H1 (cell line): ENCODE results near the gene CNTN5. TPM values are rescaled to one million over a fixed set of nuclear protein-coding genes. Genes with fewer than 3 reads are reported as not detected.
A peak's percentile ranks its signal among the peaks of the same experiment; 100 is the strongest.

Source experiments
- CTCF ChIA-PET: fragments of 300-600 bp; sonication (Branson Sonifier 250); formaldehyde crosslinking; loops from one replicate; lab custom pipeline; 2021; ENCODE audit not compliant: partially characterized antibody; lab: Charles Lee
- POLR2A ChIA-PET: fragments of 300-600 bp; sonication (Branson Sonifier 250); formaldehyde crosslinking; loops from one replicate; lab custom pipeline; 2021; ENCODE audit warnings: inconsistent platforms; ENCODE audit not compliant: partially characterized antibody; lab: Charles Lee
- DNase-seq, 2 experiments: peaks; one replicate each; pipeline versions ENCODE4 v3.0.0 to v3.0.0-alpha.2; 2010 to 2022; ENCODE audit warnings: low spot score in 2 of 2, low read depth in 1 of 2, mixed read lengths in 1 of 2
- FAIRE-seq: peaks from 2 replicates; lab custom pipeline; 2011; peaks lifted over from hg19 to GRCh38; lab: Jason Lieb, UNC
- H2AFZ ChIP-seq: 2 replicates; pipeline ENCODE4 v1.8.1; 2012; ENCODE audit warnings: low read length, inconsistent platforms
- H2AK5ac ChIP-seq: 2 replicates; pipeline ENCODE4 v1.6.1; 2013; ENCODE audit warnings: low read depth, low read length
- H2BK120ac ChIP-seq: replicated peaks from 2 replicates; pipeline ENCODE3; 2013; ENCODE audit warnings: low read depth, low read length, inconsistent platforms
- H2BK12ac ChIP-seq: 2 replicates; pipeline ENCODE4 v1.6.1; 2013; ENCODE audit warnings: low read depth, low read length
- H2BK15ac ChIP-seq: 2 replicates; pipeline ENCODE4 v1.6.1; 2013; ENCODE audit warnings: low read length
- H2BK20ac ChIP-seq: 2 replicates; pipeline ENCODE4 v1.6.1; 2013; ENCODE audit warnings: low read length
- H2BK5ac ChIP-seq: 2 replicates; pipeline ENCODE4 v1.6.1; 2013; ENCODE audit warnings: low read depth, low read length
- H3K14ac ChIP-seq: 2 replicates; pipeline ENCODE4 v1.6.1; 2013; ENCODE audit warnings: inconsistent platforms; ENCODE audit not compliant: insufficient read length
- H3K18ac ChIP-seq: 2 replicates; pipeline ENCODE4 v1.6.1; 2013; ENCODE audit warnings: low read length; ENCODE audit errors: extremely low read depth
- H3K23ac ChIP-seq: 2 replicates; pipeline ENCODE4 v1.6.1; 2013; ENCODE audit warnings: inconsistent platforms; ENCODE audit not compliant: insufficient read length
- H3K23me2 ChIP-seq: 2 replicates; pipeline ENCODE4 v1.6.1; 2013; ENCODE audit warnings: low read depth, low read length
- H3K27ac ChIP-seq: 2 replicates; pipeline ENCODE4 v1.6.1; 2011; ENCODE audit warnings: low read depth, low read length, inconsistent platforms
- H3K27me3 ChIP-seq, 4 experiments: replicated peaks in 1 of 4; 1 replicate in 1 of 4; 2 replicates in 3 of 4; pipeline versions ENCODE4 v1.6.1 to v1.8.1; 2011 to 2013; ENCODE audit warnings: low read length in 3 of 4, mild to moderate bottlenecking in 3 of 4, inconsistent platforms in 2 of 4, mixed read lengths in 2 of 4, moderate library complexity in 1 of 4; ENCODE audit not compliant: control insufficient read depth in 3 of 4, insufficient read depth in 3 of 4; ENCODE audit errors: extremely low read depth in 1 of 4
- H3K36me3 ChIP-seq, 4 experiments: 2 replicates each; pipeline versions ENCODE4 v1.6.1 to v1.8.1; 2011 to 2013; ENCODE audit warnings: mild to moderate bottlenecking in 4 of 4, low read length in 3 of 4, moderate library complexity in 2 of 4, control low read depth in 1 of 4, inconsistent platforms in 1 of 4; ENCODE audit not compliant: insufficient read depth in 4 of 4, control insufficient read depth in 2 of 4
- H3K4ac ChIP-seq: replicated peaks from 2 replicates; pipeline ENCODE3; 2013; ENCODE audit warnings: low read length, low read depth, mixed read lengths, inconsistent platforms; ENCODE audit not compliant: insufficient read length
- H3K4me1 ChIP-seq, 4 experiments: replicated peaks in 1 of 4; 1 replicate in 1 of 4; 2 replicates in 3 of 4; pipeline versions ENCODE4 v1.6.1 to v1.8.1; 2011 to 2013; ENCODE audit warnings: low read length in 3 of 4, inconsistent platforms in 2 of 4, mixed read lengths in 1 of 4; ENCODE audit not compliant: insufficient read depth in 4 of 4, control insufficient read depth in 3 of 4
- H3K4me2 ChIP-seq, 2 experiments: 2 replicates each; pipeline versions ENCODE4 v1.6.1 to v1.8.1; 2011 to 2013; ENCODE audit warnings: low read depth in 2 of 2, low read length in 2 of 2, control low read depth in 1 of 2, inconsistent platforms in 1 of 2, mild to moderate bottlenecking in 1 of 2; ENCODE audit not compliant: insufficient read depth in 1 of 2
- H3K4me3 ChIP-seq, 4 experiments: fragments of 200-600, 300-600 bp in 1 of 4; sonication (generic), shearing (Covaris generic), sonication (Bioruptor Twin) in 1 of 4; 2 replicates each; pipeline versions ENCODE4 v1.5.1 to v1.8.1; 2011 to 2016; ENCODE audit warnings: low read length in 4 of 4, low read depth in 3 of 4, control low read depth in 2 of 4, inconsistent platforms in 2 of 4, mild to moderate bottlenecking in 2 of 4, mixed read lengths in 1 of 4, moderate library complexity in 1 of 4; ENCODE audit not compliant: insufficient read depth in 2 of 4; ENCODE audit errors: extremely low read depth in 1 of 4
- H3K56ac ChIP-seq: replicated peaks from 2 replicates; pipeline ENCODE3; 2013; ENCODE audit warnings: low read depth, mild to moderate bottlenecking, mixed read lengths, low read length, inconsistent platforms; ENCODE audit not compliant: insufficient read length
- H3K79me1 ChIP-seq: 2 replicates; pipeline ENCODE4 v1.6.1; 2013; ENCODE audit warnings: low read depth, low read length, control low read depth
- H3K79me2 ChIP-seq, 2 experiments: 2 replicates each; pipeline versions ENCODE4 v1.6.1 to v1.8.1; 2012 to 2013; ENCODE audit warnings: low read length in 2 of 2, mild to moderate bottlenecking in 2 of 2, inconsistent platforms in 1 of 2; ENCODE audit not compliant: insufficient read depth in 2 of 2, control insufficient read depth in 1 of 2
- H3K9ac ChIP-seq, 4 experiments: replicated peaks in 1 of 4; 1 replicate in 1 of 4; 2 replicates in 3 of 4; pipeline versions ENCODE4 v1.6.1 to v1.8.1; 2011 to 2013; ENCODE audit warnings: low read depth in 3 of 4, low read length in 3 of 4, control low read depth in 2 of 4, mild to moderate bottlenecking in 2 of 4, moderate library complexity in 2 of 4, inconsistent platforms in 1 of 4; ENCODE audit errors: extremely low read depth in 1 of 4
- H3K9me3 ChIP-seq, 2 experiments: 2 replicates each; pipeline versions ENCODE4 v1.6.1 to v1.8.1; 2012 to 2013; ENCODE audit warnings: mild to moderate bottlenecking in 2 of 2, moderate library complexity in 2 of 2, control low read depth in 1 of 2, inconsistent platforms in 1 of 2, low read depth in 1 of 2, low read length in 1 of 2, mixed read lengths in 1 of 2; ENCODE audit not compliant: insufficient read depth in 2 of 2
- H4K20me1 ChIP-seq, 2 experiments: replicated peaks in 1 of 2; 2 replicates each; pipeline versions ENCODE3 to v1.8.1; 2011 to 2013; ENCODE audit warnings: inconsistent platforms in 2 of 2, low read length in 2 of 2, mild to moderate bottlenecking in 1 of 2; ENCODE audit not compliant: insufficient read depth in 2 of 2, control insufficient read depth in 1 of 2
- H4K5ac ChIP-seq: 2 replicates; pipeline ENCODE4 v1.6.1; 2013; ENCODE audit warnings: low read length, low read depth, mixed read lengths, inconsistent platforms; ENCODE audit not compliant: insufficient read length
- H4K8ac ChIP-seq: 2 replicates; pipeline ENCODE4 v1.8.0; 2013; ENCODE audit warnings: mild to moderate bottlenecking, moderate library complexity, low read length, inconsistent platforms; ENCODE audit not compliant: insufficient read depth; ENCODE audit errors: extremely low read depth
- H4K91ac ChIP-seq: replicated peaks from 2 replicates; pipeline ENCODE3; 2013; ENCODE audit warnings: low read length, mixed read lengths, inconsistent platforms; ENCODE audit not compliant: insufficient read length
- BACH1 ChIP-seq: IDR thresholded peaks from 2 replicates; pipeline ENCODE4 v1.6.1; 2012; ENCODE audit warnings: low read length, improper control_type of control experiment
- BCL11A ChIP-seq, 2 experiments: IDR thresholded peaks; one replicate each; pipeline ENCODE4 v1.6.1; 2011; ENCODE audit warnings: low read depth in 2 of 2, low read length in 2 of 2, mild to moderate bottlenecking in 2 of 2
- CEBPB ChIP-seq: IDR thresholded peaks from 2 replicates; pipeline ENCODE4 v1.6.1; 2012; ENCODE audit warnings: low read depth, low read length
- E2F6 ChIP-seq: IDR thresholded peaks from 2 replicates; pipeline ENCODE4 v1.6.1; 2012; ENCODE audit warnings: inconsistent platforms
- MAFK ChIP-seq: IDR thresholded peaks from 2 replicates; pipeline ENCODE4 v1.6.1; 2012; ENCODE audit warnings: low read depth, mild to moderate bottlenecking, improper control_type of control experiment, low read length
- POLR2A ChIP-seq, 2 experiments: IDR thresholded peaks; 1 replicate in 1 of 2; 2 replicates in 1 of 2; pipeline ENCODE4 v1.6.1; 2011; ENCODE audit warnings: low read depth in 2 of 2, low read length in 2 of 2, mild to moderate bottlenecking in 2 of 2; ENCODE audit errors: control extremely low read depth in 1 of 2
- RAD21 ChIP-seq, 2 experiments: IDR thresholded peaks in 1 of 2; conservative IDR thresholded peaks in 1 of 2; 2 replicates each; pipeline ENCODE4 v1.6.1; 2011; ENCODE audit warnings: low read depth in 2 of 2, low read length in 2 of 2, improper control_type of control experiment in 1 of 2, inconsistent platforms in 1 of 2, mild to moderate bottlenecking in 1 of 2, moderate library complexity in 1 of 2
- SIRT6 ChIP-seq: IDR thresholded peaks from one replicate; pipeline ENCODE4 v1.7.1; 2012; ENCODE audit warnings: low read length, inconsistent platforms
- TBP ChIP-seq: IDR thresholded peaks from 2 replicates; pipeline ENCODE4 v1.6.1; 2011; ENCODE audit warnings: low read depth, low read length, improper control_type of control experiment
- WGBS, 2 experiments: shearing (Covaris generic) in 1 of 2; methylation state at CpG; one replicate each; pipeline versions ENCODE4 v1.1.6 to v1.1.7; 2013 to 2015; ENCODE audit warnings: low lambda C conversion rate in 2 of 2, mixed read lengths in 2 of 2, inconsistent platforms in 1 of 2, low coverage in 1 of 2, missing lambda C conversion rate in 1 of 2; ENCODE audit not compliant: insufficient replicate concordance in 2 of 2, insufficient coverage in 1 of 2, insufficient read length in 1 of 2; ENCODE audit errors: extremely low coverage in 1 of 2, missing lambda C conversion rate in 1 of 2; 5-methylcytosine and 5-hydroxymethylcytosine counted together
- polyA plus RNA-seq, 7 experiments: library from polyadenylated mRNA; depleted of rRNA in 3 of 7; stranded (reverse) in 5 of 7; unstranded in 2 of 7; fragments of >200 nt in 5 of 7; fragments of 200-250 nt in 2 of 7; gene quantifications; 1 replicate in 5 of 7; 2 replicates in 1 of 7; 4 replicates in 1 of 7; pipeline versions ENCODE4 v1.2.1 to v1.2.3, GENCODE V29; 2011 to 2013; ENCODE audit warnings: missing spikeins in 2 of 7, mixed read lengths in 2 of 7
- total RNA-seq: library from RNA; stranded (reverse); fragmentation: NEBNext Ultra II Directional; extraction: Animal tissue kit (Norgen Biotek cat#: 25700); gene quantifications from 2 replicates; pipeline ENCODE4 v1.2.1, GENCODE V29; 2021

The CNTN5 gene
- total and polyA plus RNA-seq, 2 of the 8 experiments (the other 6 are each of a cell fraction or from before 2014, with no cell fraction given), result not detected

GRCh38 chr11:99452075-99452474 is 431.3 kb downstream of the CNTN5 start:
- Histone ChIP-seq H3K23ac (no peak overlapping the region), H2BK20ac (no peak overlapping the region), H3K4ac (no peak overlapping the region), H3K9me3 (no peaks in the 10 kb centered on the region), H3K79me1 (no peaks in the 10 kb centered on the region), H3K4me2 (no peak overlapping the region), H4K20me1 (no peaks in the 10 kb centered on the region), H3K9ac (no peak overlapping the region), H3K4me3 (no peak overlapping the region), H4K5ac (no peak overlapping the region), H4K8ac (no peak overlapping the region), H2BK120ac (no peak overlapping the region), H2BK5ac (no peak overlapping the region), H3K56ac (no peak overlapping the region), H3K4me1 (no peaks in the 10 kb centered on the region), H3K79me2 (no peaks in the 10 kb centered on the region), H3K27me3 (no peaks in the 10 kb centered on the region), H2AK5ac (no peak overlapping the region), H2AFZ (no peak overlapping the region), H3K27ac (no peak overlapping the region), H3K14ac (no peak overlapping the region), H3K36me3 (no peaks in the 10 kb centered on the region), H4K91ac (no peak overlapping the region), H2BK15ac (no peak overlapping the region), H3K23me2 (no peaks in the 10 kb centered on the region), H3K18ac (no peak overlapping the region), H2BK12ac (no peak overlapping the region)
- POLR2A ChIA-PET, result no interaction called here
- no peak for TF ChIP-seq RAD21 (IDR thresholded peaks at IDR 0.05 in 1 of 2, conservative IDR thresholded peaks at IDR 0.05 in 1 of 2; ENCODE audit: low read depth in 2 of 2, low read length in 2 of 2)
- TF ChIP-seq POLR2A (IDR thresholded peaks at IDR 0.05; ENCODE audit: control extremely low read depth in 1 of 2, low read depth in 2 of 2, low read length in 2 of 2), result no peak
- no peak for TF ChIP-seq TBP
- no peak for TF ChIP-seq BCL11A (IDR thresholded peaks at IDR 0.05; ENCODE audit: low read depth in 2 of 2, low read length in 2 of 2)
- no peak for TF ChIP-seq BACH1
- TF ChIP-seq MAFK, result peak; percentile 41; the same call in 1 of the 2 replicates
- TF ChIP-seq CEBPB, result no peak
- TF ChIP-seq E2F6, result no peak
- TF ChIP-seq SIRT6, result no peak
- 89% methylated on average over 3 of the region's 5 CpGs; no CpG with 5 or more reads in 1 of the 2 experiments for WGBS, 2 experiments
- FAIRE-seq, result no peak
- CTCF ChIA-PET, result no interaction called here
- no peak for DNase-seq
